Measurements from ENCODE around the gene VWA1. TPM values are rescaled to one million over a fixed set of nuclear protein-coding genes. Genes with fewer than 3 reads are reported as not detected.
A peak's percentile ranks its signal among the peaks of the same experiment; 100 is the strongest.
"Not testable (repeated sequence)": the region's sequence is repeated elsewhere in the genome, so short reads cannot be mapped to it uniquely, and the experiment has no call there.

VWA1 gene
- total and polyA plus RNA-seq, 2 donors from 2014 or later, result 103 to 116 TPM

DNA sequence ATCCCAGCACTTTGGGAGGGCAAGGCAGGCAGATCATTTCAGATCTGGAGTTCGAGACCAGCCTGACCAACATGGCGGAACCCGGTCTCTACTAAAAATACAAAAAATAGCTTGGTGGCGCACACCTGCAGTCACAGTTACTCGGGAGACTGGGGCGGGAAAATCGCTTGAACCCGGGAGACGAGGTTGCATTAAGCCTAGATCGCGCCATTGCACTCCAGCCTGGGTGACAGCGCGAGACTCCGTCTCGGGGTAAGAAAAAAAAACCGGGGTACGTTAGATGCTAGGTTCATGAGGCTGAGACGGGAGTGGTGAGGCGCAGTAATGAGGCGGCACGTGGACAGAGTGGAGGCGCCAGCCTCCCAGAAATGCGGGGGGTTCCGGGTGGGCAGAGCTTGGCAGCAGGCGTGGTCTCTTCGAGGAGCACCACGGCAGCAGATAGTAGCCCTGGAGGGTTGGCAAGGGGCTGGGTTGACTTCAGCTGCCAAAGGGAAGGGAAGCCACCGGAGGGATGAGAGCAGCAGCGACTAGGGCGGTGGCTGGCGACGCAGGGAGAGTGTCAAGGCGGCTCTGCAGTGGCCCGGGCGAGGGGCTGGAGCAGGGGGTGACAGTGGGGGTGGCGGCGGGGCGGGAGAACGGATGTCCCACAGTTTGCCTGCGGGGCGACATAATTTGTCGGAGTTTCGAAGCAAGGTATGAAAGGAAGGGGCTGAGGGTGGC lies 29.2 kb upstream of the VWA1 start:
- intact Hi-C loops (cut with DNase I), result no loop called here
- FAIRE-seq (no peak), DNase-seq (peak in 1 of 5 donors; percentile 77)

DNA sequence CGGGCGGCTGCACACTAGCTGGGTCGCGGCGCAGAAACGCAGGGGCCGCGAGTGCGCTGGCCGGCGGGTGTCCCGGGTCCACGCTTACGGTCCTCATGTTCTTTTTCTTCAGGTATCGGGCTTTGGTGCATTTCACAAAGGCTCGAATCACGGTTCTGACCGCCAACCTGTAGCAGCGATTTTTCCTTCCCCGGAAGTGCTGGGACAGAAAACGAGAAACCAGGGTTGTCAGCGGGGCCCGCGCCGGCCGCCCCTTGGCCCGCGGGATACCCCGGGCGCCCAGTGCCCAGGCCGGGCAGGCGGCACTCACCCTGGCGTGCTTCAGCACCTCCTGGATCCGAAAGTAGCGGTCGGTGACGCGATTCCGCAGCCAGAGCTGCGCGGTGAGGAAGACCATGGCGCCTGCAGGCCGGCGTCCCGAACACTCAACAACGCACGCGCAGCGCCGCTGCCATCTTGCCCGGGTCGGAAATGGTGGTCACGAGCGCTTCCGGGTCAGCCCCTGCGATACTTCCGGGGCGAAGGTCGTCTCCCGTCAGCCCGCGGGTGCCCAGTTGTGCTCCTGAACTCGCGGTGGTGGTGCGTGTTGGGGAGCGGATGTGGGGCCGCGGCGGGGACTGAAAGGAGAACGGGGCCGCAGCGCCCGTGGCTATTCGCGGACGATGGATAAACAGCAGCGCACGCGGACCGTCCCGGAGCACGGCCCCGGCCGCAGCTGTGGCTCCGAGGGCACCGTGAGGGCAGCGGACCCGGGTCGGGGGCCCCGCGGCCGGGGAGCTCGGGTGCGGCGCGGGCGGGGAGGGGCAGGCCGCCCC lies 28.5 kb upstream of the VWA1 start, which contains the start of gene MRPL20:
Gene MRPL20, minus strand, starts transcription at position 473 of the 815 bp plus-strand sequence. Its CDS starts 76 bp downstream, at position 397.
- Histone ChIP-seq H3K36me3 (ENCODE audit: control insufficient read depth in 2 of 3, insufficient read depth in 3 of 3, low read length in 3 of 3) (peaks cover 6 to 18% (median 14%) of the 10 kb centered on the region in 3 donors), H3K9ac (ENCODE audit: low read length in 3 of 3) (peak within 1 kb of the TSS; percentile 38 to 91 (median 43)), H3K4me3 (ENCODE audit: low read length in 3 of 3) (peak within 1 kb of the TSS; percentile 67 to 90 (median 81)), H3K4me1 (ENCODE audit: control insufficient read depth in 2 of 3, insufficient read depth in 2 of 3, low read depth in 1 of 3, low read length in 3 of 3) (peaks cover 0 to 15% (median 0%) of the 10 kb centered on the region in 3 donors), H3K9me3 (ENCODE audit: control insufficient read depth in 2 of 3, insufficient read depth in 1 of 3, low read length in 3 of 3) (no peaks in the 10 kb centered on the region), H3K27me3 (ENCODE audit: control insufficient read depth, insufficient read depth, low read length) (no peaks in the 10 kb centered on the region), H3K27ac (ENCODE audit: low read depth in 2 of 2, low read length in 2 of 2) (peak within 1 kb of the TSS; percentile 59 to 67)
- intact Hi-C loops (cut with DNase I), result no loop called here
- peak; percentile 93 to 98 (median 96) for DNase-seq
- no peak for FAIRE-seq
- TF ChIP-seq, protein P1, sequence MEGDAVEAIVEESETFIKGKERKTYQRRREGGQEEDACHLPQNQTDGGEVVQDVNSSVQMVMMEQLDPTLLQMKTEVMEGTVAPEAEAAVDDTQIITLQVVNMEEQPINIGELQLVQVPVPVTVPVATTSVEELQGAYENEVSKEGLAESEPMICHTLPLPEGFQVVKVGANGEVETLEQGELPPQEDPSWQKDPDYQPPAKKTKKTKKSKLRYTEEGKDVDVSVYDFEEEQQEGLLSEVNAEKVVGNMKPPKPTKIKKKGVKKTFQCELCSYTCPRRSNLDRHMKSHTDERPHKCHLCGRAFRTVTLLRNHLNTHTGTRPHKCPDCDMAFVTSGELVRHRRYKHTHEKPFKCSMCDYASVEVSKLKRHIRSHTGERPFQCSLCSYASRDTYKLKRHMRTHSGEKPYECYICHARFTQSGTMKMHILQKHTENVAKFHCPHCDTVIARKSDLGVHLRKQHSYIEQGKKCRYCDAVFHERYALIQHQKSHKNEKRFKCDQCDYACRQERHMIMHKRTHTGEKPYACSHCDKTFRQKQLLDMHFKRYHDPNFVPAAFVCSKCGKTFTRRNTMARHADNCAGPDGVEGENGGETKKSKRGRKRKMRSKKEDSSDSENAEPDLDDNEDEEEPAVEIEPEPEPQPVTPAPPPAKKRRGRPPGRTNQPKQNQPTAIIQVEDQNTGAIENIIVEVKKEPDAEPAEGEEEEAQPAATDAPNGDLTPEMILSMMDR (IDR thresholded peaks at IDR 0.05; ENCODE audit: borderline replicate concordance, extremely low read depth, insufficient read depth), result no peak

More for the DNA sequence above, 29.2 kb upstream of the VWA1 start:
- TF ChIP-seq, protein P1 (IDR thresholded peaks at IDR 0.05; ENCODE audit: borderline replicate concordance, extremely low read depth, insufficient read depth), result no peak
- Histone ChIP-seq H3K4me3 (ENCODE audit: low read length in 3 of 3) (peak overlapping the region; percentile 67 to 90 (median 81)), H3K4me1 (ENCODE audit: control insufficient read depth in 2 of 3, insufficient read depth in 2 of 3, low read depth in 1 of 3, low read length in 3 of 3) (peaks cover 0 to 15% (median 0%) of the 10 kb centered on the region in 3 donors), H3K36me3 (ENCODE audit: control insufficient read depth in 2 of 3, insufficient read depth in 3 of 3, low read length in 3 of 3) (peaks cover 6 to 20% (median 16%) of the 10 kb centered on the region in 3 donors), H3K27me3 (ENCODE audit: control insufficient read depth, insufficient read depth, low read length) (no peaks in the 10 kb centered on the region), H3K27ac (ENCODE audit: low read depth in 2 of 2, low read length in 2 of 2) (no peak overlapping the region), H3K9ac (ENCODE audit: low read length in 3 of 3) (peak overlapping the region in 2 of 3 donors; percentile 38 to 91), H3K9me3 (ENCODE audit: control insufficient read depth in 2 of 3, insufficient read depth in 1 of 3, low read length in 3 of 3) (no peaks in the 10 kb centered on the region)

DNA sequence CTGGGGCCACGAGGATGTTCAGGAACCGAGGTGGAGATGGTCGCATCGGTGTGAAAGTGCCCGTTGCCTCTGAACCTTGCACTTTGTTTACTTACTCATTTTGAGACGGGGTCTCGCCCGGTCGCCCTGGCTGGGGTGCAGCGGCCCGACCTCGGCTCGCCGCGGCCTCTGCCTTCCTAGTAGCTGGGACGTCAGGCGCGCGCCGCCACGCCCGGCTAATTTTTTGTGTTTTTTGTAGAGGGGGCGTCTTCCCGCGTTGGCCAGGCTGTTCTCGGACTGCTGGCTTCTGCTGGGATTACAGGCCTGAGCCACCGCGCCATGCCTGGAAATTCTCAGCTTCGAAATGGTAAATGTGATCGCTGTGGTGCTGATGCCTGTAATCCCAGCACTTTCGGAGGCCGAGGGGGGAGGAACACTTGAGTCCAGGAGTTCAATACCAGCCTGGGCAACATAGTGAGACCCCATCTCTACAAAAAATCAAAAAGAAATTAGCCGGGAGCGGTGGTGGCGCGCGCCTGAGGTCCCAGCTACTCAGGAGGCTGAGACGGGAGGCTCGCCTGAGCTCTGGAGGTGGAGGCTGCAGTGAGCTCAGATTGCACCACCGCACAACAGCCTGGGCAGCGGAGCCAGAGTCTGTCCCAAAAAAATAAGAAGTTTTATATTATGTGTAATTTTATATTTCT lies 27.7 kb upstream of the VWA1 start:
- TF ChIP-seq, protein P1 (IDR thresholded peaks at IDR 0.05; ENCODE audit: borderline replicate concordance, extremely low read depth, insufficient read depth), result no peak
- FAIRE-seq (no peak), DNase-seq (peak; percentile 66 to 80 (median 71))
- peak overlapping the region; percentile 4 to 91 (median 43) for H3K9ac ChIP-seq (ENCODE audit: low read length in 3 of 3)
- intact Hi-C loops (cut with DNase I), result no loop called here
- peaks cover 0 to 15% (median 0%) of the 10 kb centered on the region in 3 donors for H3K4me1 ChIP-seq (ENCODE audit: control insufficient read depth in 2 of 3, insufficient read depth in 2 of 3, low read depth in 1 of 3, low read length in 3 of 3)
- H3K27me3 ChIP-seq (ENCODE audit: control insufficient read depth, insufficient read depth, low read length), result no peaks in the 10 kb centered on the region
- peak overlapping the region; percentile 67 to 90 (median 81) for H3K4me3 ChIP-seq (ENCODE audit: low read length in 3 of 3)
- H3K9me3 ChIP-seq (ENCODE audit: control insufficient read depth in 2 of 3, insufficient read depth in 1 of 3, low read length in 3 of 3), result no peaks in the 10 kb centered on the region
- peaks cover 6 to 18% (median 11%) of the 10 kb centered on the region in 3 donors for H3K36me3 ChIP-seq (ENCODE audit: control insufficient read depth in 2 of 3, insufficient read depth in 3 of 3, low read length in 3 of 3)
- peak overlapping the region; percentile 59 to 67 for H3K27ac ChIP-seq (ENCODE audit: low read depth in 2 of 2, low read length in 2 of 2)

DNA sequence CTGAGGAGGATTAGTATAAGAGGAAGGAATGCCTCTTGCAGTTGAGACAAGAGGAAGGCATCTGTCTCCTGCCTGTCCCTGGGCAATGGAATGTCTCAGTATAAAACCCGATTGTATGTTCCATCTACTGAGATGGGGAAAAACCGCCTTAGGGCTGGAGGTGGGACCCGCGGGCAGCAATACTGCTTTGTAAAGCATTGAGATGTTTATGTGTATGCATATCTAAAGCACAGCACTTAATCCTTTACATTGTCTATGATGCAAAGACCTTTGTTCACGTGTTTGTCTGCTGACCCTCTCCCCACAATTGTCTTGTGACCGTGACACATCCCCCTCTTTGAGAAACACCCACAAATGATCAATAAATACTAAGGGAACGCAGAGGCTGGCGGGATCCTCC lies 25.3 kb upstream of the VWA1 start:
- intact Hi-C loops (cut with DNase I); H3K27ac ChIP-seq (ENCODE audit: low read depth in 2 of 2, low read length in 2 of 2); H3K9me3 ChIP-seq (ENCODE audit: control insufficient read depth in 2 of 3, insufficient read depth in 1 of 3, low read length in 3 of 3); FAIRE-seq; H3K36me3 ChIP-seq (ENCODE audit: control insufficient read depth in 2 of 3, insufficient read depth in 3 of 3, low read length in 3 of 3); DNase-seq; H3K4me3 ChIP-seq (ENCODE audit: low read length in 3 of 3); H3K27me3 ChIP-seq (ENCODE audit: control insufficient read depth, insufficient read depth, low read length); H3K9ac ChIP-seq (ENCODE audit: low read length in 3 of 3): not testable (repeated sequence)
- H3K4me1 ChIP-seq (ENCODE audit: control insufficient read depth in 2 of 3, insufficient read depth in 2 of 3, low read depth in 1 of 3, low read length in 3 of 3), result peaks cover 0 to 15% (median 0%) of the 10 kb centered on the region in 3 donors

Measured in kidney (tissue), 14 donors.